Stimulated activated CD8-positive, alpha-beta memory T cell treated with anti-CD3 and anti-CD28 coated beads, Interleukin-15, amount 100 ng/mL, for 24 hours (primary cell): ENCODE results near the gene ANGPTL1.
"Not testable (repeated sequence)": the region's sequence is repeated elsewhere in the genome, so short reads cannot be mapped to it uniquely, and the experiment has no call there.

ENCODE experiments used
- DNase-seq: peaks from one replicate; pipeline ENCODE4 v3.0.0-alpha.2; 2020; ENCODE audit warnings: low read depth

Gene ANGPTL1

DNA sequence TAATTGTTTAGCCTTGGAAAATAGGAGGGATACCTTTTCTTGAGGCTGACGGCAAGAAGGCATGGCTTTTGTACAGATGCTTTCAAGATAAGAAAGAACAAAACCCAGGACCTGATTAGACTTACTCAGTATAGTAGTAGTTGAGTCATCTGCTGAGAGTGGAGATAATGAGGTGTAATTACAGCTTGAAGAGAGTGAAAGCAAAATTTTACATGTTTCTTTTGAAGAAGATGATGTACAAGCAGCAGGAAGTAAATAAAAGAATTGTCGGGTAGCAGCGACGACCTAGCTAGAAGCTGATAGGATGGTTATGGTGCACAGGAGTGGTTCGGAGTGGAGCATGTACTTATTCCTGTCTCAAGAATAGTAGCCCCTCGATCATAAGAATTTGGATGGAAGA is 6.6 kb downstream of the ANGPTL1 start:
- no peak for DNase-seq

DNA sequence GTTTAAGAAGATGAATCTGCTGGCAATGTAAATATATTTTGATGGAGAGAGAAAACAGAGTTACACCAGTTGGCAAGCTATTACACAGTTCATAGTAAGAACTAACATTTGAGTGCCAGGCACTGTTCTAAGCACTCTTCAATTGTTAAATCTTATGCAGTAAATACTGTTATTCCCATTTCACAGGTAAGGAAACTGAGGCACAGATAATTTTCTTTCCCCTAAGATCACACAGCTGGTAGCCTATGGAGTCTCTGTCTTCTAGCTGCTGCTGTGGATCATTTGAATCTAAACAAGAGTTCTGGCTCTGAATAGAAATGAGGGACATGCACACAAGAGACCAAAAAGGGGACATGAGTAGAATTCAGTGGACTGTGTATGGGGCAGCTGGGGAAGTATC is 8.0 kb downstream of the ANGPTL1 start:
- no peak for DNase-seq

DNA sequence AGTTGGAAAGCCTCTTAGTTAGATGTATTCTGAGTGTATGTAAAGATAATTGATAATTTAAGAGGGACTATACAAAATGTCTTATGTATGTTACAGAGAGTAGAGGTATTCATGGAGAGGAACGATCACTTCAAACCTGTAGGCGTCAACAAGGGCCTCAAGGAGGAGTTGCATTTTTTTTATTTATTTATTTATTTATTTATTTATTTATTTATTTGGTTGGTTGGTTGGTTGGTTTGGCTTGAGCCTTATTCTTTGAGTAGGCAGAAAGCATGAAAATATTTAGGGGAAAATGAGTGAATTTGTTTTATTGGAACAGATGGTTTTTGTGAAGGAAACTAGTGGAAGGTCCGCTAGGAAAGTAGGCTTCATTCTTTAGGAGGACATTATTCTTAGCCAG is 8.5 kb downstream of the ANGPTL1 start:
- DNase-seq = no peak

DNA sequence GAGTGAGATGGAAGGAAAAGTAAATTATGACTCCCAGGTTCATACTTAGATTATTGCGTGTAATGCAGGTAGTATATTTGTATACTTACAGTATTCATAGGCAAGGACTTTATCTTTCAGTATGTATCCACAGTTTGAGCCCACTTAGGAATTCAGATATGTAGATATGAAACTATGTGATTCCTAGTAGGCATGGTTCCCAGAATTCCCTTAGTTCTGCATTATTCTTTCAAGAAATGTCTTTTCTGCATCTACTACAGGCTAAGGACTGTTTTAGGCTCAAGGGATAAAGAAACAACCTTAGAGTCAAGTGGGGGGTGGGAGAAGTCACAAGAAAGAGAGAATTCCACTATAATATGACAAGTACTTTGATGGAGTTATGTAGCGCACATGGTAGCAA is 13.8 kb downstream of the ANGPTL1 start:
- DNase-seq = no peak

DNA sequence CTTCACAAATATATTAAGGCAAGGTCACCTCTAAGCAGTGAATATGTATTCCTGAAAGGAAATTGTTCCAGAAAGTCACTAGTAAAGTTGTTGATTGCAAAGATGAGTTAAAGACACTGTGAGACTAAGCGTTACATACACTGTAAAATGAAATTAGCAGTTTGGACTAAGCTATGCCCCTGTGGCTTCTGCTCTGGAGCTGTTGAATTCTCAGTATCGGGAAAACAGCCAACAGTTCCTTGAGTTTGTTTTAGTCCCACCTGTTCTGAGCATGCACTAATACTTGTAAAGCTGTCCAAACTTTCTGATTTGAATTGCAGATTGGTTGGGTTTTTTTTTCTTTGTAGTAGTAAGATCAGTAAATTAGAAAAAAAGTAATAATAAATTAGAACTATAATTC is 21.0 kb downstream of the ANGPTL1 start:
- DNase-seq = no peak

DNA sequence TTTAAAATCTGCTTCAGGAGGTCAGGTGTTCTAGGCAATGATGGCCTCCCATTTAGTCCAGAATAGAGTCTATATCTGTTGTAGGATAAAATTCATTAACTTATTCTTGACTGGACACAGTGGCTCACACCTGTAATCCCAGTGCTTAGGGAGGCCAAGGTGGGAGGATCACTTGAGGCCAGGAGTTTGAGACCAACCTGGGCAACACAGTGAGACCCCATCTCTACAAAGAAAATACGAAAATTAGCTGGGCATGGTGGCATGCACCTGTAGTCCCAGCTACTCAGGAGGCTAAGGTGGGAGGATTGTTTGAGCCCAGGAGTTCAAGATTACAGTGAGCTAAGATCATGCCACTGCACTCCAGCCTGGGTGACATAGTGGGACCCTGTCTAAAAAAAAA is 23.0 kb downstream of the ANGPTL1 start:
- DNase-seq = not testable (repeated sequence)

DNA sequence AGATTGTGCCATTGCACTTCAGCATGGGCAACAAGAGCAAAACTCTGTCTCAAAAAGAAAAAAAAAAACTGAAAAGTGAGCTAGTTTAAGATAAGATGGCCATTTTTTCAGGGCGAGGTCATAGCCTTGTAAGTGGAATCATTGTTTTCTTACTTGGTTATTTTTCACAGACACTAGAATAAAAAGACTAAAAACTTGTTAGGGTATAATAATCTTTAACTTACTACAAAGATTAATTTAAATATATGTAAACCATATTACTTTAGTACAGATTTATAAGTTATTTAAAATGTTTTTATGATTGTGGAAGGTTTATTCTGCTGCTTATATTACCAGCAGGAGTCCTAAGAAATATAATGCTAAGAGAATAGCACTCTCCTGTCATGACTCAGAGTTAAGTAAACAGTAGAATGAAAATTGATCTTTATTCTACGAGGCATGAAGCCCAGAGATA is 23.5 kb downstream of the ANGPTL1 start:
- no peak for DNase-seq

DNA sequence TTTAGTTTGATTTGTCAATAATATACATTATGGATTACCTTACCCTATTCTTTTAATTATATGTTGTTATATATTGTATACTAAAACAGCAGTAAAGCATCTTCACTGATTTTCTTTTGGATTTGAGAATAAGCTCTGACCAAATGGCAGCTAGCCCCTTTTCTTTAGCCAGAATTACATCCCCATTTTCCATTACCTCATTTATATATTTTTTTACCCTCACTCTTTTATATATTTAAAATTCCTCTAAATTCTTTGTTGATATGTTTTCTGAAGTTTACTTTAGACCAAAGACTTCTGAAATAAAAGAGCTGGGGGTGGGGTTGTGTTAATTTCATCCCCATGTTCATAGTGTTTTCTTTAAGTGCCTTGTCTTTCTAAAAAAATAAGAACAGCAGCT is 24.6 kb downstream of the ANGPTL1 start:
- no peak for DNase-seq

DNA sequence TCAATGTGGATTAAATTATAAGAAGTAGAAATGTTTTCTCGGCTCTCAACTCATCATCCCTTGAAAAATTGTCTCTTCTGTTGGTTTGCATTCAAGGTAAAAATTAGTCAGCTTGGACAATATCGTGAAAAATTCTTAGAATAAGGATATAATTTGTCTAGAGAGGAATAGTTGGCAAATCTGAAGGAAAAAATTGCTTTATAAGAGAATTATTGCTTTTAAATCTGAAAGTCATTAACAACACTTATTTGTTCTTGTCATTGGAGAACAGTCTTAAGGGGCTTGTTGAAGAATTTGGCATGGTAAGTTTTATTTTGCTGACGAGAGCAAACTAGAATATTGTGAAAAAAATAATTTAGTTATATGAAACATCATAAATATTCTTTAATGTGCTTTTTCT is 26.4 kb downstream of the ANGPTL1 start:
- DNase-seq = no peak

DNA sequence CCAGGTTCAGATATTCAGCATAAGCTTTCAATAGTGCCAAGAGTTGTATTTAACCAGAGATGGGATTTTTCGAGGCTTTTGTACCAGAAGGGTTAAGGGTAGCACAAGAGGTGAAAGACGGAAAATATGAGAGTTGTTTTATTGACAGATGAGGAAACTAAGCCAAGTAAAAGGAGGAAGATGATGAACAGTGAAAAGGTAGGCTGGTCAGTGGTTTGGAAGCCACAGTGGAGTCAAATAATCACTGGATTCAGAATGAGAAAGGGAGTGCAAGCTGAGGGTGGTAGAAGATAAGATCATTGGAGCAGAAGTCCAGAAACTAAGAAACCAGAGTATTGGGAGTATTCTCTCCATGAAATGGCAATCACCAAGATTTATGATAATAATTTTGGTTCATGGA is 45.7 kb downstream of the ANGPTL1 start:
- DNase-seq = no peak

DNA sequence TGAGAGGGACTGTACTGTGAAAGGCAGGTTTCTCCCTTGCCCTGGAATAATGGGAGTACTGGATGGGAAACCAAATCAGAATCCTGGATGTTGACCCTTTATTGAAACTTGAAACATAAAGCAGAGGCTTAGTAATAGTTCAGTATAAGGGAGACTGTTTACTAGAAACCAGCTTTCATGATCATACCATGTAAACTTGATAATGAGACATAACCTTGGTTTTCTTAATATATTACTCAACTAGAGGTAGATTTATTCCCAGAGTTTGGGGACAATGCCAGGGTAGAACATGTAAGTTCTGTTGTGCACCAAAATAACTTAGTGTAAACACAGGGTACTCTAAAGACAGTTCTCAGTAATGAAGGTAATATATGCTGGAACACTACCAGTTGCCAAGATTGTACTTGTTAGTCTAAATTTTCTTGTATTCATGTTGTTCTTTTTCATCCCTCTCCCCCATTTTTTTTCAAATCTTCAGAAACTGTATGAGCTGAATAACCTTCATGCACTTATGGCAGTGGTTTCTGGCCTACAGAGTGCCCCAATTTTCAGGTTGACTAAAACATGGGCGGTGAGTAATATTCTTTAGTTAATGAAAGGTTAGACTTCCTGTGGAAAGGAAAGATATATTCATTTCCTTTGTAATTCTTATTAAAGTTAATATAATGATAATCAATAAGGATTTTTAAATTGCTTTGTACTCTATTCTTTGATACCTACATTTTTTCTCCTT is 49.6 kb downstream of the ANGPTL1 start:
- no peak for DNase-seq

DNA sequence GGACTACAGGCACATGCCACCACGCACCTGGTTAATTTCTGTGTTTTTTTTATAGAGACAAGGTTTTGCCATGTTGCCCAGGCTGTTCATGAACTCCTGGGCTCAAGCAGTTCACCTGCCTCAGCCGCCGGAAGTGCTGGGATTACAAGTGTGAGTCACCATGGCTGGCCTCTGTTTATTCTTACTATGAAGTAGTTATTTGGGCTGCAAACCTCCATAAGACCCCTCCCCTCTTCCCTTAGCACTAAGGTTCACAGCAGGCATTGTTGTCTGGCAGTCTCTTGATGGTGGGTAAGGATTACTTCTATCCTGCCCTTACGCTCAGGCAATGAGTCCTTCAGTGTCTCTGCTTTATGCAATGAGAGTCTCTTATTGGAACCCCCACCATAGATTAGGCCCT is 51.8 kb downstream of the ANGPTL1 start:
- no peak for DNase-seq

DNA sequence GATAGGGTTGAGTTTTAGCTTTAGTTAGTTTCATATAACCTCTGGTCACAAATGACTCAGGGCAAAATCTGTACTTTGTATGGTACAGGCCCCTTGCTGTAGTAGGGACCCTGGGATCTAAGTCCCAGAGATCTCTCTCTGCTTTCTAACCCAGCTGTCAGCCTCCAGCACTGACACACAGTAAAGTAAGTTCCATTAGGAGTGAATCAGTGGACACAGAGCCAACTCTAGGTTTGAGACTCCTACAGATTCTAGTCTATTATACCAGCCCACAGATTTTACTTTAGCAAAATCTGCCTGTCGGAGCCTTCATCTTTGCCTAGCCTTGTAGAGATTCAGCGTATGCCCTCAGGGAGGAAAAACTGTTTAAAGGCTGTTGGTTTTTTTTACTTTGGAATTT is 52.5 kb downstream of the ANGPTL1 start:
- no peak for DNase-seq

DNA sequence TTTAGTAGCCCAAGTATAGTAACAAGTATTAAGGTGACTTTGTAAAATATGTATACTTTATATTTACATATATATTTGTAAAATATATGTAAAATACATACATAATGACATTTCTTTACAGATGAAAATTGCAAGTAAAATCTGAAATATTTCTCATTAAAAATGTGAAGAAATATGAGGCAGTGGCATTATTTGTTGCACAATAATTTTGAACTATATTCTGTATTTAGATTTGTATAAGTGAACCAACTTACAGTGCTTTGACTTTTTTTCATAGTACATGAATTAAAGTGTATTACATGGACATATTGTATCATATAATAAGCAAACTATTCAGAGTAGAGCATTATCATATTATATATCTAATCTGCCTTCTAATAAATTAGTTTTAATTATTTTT is 60.3 kb downstream of the ANGPTL1 start:
- DNase-seq = no peak

DNA sequence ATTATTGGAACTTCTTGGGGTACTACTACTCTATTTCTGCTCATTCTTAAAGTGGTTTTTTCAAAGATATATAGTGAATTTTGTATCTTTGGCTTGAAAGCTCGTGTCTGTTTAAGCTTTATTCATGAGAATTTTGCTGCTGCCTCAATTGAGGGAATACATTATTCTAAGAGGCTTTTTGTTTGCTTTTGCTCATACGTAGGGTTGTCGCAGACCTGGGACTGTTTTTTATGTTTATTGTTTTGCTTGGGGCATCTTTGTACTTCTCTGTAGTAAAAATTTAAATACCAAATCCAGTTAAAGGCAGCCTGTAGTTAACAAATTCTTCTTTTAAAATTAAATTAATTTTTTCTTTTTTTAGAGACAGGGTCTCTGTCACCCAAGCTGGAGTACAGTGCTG is 62.3 kb downstream of the ANGPTL1 start:
- DNase-seq = no peak

DNA sequence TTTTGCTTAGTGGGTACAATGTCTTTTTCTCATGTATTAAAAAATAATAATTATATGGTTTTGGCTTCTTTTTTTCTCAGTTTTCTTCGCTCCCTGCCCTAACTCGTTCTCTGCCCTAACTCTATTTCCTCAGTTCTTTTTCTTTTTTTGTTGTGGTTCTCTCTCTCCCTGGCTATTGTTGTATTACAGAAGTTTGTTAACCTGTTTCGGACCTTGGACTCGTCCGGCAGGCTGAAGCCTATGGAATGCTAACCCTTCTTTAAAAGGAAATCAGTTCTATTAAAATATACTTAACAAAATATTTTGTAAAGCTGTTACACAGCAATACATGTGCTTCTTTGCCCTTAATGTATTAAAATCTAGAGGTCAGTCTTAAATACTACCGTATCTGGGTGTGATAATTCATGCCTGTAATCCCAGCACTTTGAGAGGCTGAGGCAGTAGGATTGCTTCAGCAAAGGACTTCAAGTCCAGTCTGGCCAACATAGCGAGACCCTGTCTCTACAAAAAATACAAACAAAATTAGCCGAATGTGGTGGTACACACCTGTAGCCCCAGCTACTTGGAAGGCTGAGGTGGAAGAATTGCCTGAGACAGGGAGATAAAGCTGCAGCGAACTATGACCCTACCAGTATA is 64.1 kb downstream of the ANGPTL1 start:
- DNase-seq = no peak

DNA sequence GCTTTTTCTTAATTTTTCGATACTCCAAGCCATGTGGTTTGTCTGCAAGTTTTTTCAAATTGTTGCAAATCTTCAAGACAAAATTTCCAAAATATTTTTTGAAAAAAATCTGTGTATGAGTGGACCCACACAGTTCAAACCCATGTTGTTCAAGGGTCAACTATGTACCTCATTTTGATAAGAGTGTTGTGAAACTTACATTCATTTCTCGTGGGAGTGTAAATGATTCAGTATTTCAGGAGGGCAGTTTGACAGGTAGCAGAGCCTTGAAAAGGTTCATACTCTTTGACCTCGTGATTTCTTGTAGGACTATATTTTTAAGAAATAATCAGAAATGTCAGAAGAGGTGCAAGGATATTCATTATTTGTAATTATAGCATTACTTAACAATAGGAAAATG is 68.0 kb downstream of the ANGPTL1 start:
- DNase-seq = no peak
